Renal cortical epithelial cell (primary cell): ENCODE data around the gene PRR20G. TPM values are rescaled to one million over a fixed set of nuclear protein-coding genes. Genes with fewer than 3 reads are reported as not detected.

Experiments
- DNase-seq: peaks from one replicate; pipeline ENCODE4 v3.0.0-alpha.2; 2011; ENCODE audit warnings: low read depth
- total RNA-seq: library from RNA; depleted of rRNA; stranded (reverse); fragments of >200 nt; gene quantifications from 2 replicates; pipeline ENCODE4 v1.2.3, GENCODE V29; 2014

PRR20G gene
- total RNA-seq, 1 donor from 2014 or later: not detected

DNA sequence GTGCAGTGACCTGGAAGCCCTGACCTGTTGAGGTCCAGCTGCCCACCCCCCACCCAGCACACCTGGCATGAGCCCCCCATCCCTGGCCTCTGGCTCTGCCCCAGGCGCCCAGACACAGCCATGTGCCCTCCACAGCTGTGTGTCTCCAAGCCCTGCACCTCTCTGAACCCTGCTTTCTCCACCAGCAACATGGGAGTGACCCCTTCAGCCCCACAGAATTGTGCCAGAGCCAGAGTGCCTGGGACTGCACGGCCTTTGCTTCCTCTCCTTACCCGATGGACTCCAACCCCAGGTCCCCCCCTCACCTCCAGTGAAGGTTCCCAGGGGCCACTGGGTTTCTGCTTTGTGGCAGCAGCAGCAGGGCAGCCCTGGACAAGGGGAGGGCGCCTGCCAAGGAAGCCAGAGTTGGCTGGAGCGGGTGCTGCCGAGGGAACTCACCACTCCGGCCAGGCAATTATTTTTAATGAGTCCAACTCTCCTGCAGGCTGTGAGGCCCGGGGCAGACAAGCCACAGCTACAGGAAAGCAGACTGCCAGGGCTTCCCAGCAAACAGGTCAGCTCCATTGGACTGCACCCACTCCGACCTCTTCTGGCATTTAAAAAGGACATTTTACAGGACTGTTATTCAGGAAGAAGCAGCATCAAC lies 24.1 kb downstream of the PRR20G start:
- peak; percentile 13 for DNase-seq

- DNase-seq: no peak
Measured at GRCh38 chr3:127263037-127263436, 24.8 kb downstream of the PRR20G start.

- DNase-seq: no peak
Measured at GRCh38 chr3:127262533-127262932, 25.3 kb downstream of the PRR20G start.

DNA sequence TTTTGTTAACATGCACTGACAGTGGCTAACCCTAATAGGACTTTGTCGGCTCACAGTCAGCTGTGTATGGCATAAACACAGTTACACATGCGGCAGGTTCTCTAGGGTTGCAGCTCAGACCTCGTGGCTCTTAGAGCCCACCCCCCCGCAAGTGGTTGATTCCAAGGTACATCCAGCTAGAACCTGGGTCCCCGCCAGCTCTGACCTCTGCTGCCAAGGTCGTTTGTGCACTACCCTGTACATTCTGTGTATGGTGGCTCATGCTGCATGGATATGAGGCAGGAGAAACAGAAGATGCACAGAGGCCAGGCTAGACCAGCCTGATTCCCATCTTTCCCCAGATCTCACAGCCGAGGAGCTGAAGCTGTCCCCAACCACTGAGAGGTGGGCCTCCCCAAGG lies 25.9 kb downstream of the PRR20G start:
- no peak for DNase-seq

DNA sequence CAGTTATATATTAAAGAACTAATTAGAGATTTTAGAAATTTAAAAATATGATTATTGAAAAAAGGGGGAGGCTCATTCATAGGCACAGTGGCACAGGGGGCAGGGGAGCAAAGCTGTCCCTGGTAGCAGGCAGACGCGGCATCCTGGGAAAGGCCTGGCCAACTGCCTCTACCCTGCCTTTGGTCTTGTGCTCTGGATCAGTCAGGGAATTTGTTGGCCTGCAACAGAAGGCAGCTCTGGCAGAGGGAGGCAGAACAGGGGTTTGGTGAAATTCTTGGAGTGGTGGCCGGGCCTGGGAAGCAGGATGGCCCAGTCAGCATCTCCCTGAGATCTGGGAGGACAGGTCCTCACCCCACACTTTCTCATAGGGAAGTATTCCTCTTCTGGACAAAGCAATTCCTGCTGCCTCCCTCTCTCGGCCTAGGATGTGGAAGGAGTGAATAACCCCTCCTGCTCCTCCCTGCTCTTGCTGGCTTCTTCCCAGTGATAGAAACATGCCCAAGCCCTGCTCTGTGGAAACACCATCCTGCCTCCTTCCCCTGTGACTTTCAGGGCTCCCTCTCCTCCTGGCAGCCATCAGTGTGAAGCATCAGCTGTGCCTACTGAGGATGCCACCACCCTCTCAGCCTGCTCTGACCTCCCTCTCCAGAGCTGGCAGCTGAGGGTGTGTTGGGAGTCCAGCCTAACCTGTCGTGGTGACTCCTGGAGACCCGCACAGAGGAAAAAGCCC lies 26.9 kb downstream of the PRR20G start:
- no peak for DNase-seq

DNA sequence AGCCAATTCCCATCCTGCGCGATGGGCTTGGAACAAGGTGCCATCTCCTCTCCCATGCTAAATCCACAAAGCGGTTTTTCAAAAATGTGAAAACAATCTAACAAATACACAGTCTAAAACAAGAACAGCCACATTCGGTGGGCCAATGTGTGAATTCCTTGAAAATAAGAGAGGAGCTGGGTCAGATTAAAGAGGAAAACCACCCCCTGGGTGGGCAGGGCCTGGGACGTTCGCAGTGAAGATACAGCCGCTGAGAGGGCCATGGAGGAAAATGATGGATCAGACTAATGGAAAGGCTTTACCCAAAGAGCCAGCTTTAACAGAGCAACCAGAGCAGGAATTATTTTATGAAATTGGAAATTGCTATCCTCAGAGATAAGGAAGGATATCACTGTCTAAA lies 27.4 kb downstream of the PRR20G start:
- no peak for DNase-seq

DNA sequence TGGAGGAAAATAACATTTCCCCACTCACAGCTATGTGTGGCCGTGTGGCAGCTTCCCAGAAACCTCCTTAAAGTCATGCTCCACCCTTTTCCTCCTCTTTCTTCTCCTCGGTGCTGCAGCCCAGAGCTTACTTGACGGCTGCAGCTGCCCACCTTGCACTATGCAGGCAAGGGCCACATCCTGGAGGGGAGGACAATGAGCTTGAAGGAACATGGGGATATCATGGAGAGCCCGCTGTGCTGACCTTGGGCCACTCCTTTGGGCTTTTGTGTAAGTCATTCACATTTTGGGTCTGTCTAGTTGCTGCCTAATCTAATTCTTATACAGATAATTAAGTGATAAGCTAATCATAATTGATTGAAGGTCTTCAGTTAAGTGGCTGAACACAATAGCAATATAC lies 28.0 kb downstream of the PRR20G start:
- no peak for DNase-seq

- no peak for DNase-seq
Measured at GRCh38 chr3:127258733-127259132, 29.1 kb downstream of the PRR20G start.

GRCh38 chr3:127257351-127257750 lies 30.5 kb downstream of the PRR20G start:
- DNase-seq: no peak

DNA sequence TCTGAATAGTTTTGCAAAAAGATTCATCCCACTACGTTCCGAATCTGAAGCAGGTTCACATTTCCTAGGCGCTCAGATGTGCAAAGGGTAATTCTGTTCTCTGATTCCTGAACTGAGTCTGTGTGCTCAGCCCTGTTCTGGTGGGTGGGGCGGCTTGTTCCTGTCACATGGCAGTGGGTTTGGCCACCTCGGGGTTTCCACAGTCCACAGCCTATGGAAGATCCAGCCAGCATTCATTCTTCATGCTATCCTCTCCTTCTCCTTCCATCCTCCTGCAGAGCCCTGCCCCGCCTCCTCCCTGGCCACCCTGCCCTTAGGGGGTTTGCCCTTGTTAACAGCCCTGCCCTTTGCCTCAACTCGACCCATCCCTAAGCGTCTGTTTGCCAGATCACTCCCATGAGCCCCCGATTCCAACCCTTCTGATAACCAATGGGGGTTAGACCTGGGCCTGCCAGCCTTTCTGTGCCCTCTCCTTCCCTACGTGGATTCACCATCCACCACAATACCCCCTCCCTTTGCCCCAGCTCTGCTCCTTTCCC lies 31.0 kb downstream of the PRR20G start:
- no peak for DNase-seq

- no peak for DNase-seq
Measured at GRCh38 chr3:127256138-127256537, 31.7 kb downstream of the PRR20G start.

DNA sequence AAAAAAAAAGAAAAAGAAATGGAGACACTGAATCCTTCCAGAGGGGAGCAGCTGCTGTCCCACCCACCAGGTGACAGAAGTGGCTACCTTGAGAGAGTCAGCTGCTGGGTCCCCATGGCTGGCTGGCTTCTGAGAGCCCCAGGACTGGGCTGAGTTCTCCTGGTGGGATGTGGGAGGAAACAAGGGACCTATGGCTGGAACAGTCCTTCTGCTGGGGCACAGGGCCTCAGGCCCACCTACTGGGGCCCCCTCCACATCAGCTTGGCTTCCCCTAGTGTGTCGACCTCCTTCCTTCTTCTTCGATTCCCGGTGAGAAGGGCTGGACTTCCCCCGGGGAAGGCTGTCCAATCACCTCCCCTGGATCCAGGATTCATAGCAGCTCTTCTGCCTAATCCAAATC lies 32.3 kb downstream of the PRR20G start:
- DNase-seq: no peak

DNA sequence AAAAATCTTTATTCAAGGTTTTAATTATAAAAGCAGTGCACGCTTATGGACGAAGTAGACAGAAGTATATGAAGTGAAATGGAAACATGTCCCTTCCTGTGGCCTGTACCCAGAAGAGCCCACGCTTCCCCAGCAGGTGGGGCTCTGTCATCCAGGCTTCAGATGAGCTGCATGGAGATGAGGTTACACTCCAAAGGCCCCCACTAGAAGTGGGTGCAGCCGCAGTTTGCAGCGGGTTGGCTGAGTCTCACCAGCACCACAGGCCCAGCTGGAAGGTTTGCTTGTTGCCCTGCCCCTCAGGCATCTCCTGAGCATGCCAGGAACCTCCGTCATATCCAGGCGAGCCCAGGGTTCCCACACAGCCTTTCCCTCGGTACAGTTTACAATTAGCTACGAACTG lies 33.1 kb downstream of the PRR20G start:
- DNase-seq: peak; percentile 14

DNA sequence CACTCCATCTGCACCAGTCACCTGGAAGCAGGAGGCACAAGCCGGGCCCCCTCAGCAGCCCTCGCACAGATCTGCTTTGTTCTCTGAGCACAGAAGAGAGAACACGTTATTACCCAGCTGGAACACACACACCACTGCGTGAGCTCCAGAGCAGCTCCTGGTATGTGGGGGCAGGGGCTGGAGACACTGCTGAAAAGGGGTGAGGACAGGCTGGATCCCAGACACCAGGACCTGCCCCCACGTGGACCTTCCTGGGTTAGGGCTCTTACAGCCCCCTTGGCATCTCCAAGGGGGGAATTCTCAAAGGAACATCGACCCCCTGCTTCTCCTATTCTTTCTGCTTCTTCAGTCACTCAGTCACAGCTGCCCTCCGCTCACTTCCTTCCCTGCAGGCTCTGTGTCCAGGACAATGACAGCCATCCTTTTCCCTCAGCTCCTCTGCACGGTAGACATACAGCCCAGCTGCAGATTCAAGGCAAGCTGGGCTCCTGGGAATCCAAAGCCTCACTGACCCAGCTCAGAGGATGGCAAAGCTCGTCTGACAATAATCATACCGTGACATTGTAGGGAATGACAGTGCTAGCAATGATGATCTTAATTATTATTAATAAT lies 33.7 kb downstream of the PRR20G start:
- no peak for DNase-seq

DNA sequence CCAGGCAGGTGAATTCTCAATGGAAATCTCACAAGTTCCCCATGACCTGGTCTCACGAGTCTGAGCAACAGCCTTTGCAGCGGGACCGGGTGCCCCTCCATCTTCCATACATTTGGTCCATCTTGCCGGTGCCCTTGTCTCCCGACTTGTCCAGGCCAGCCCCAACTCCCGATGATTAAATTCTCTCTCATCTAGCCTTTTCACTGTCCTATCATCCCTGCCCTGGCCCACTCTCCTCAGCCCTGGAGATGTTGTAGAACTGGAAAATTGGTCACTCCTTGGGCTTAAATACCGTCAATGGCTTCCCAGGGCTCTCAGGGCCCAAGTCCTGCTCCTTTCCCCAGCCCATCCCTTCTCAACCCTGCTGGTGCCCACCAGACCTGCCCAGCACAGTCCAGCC lies 34.4 kb downstream of the PRR20G start:
- DNase-seq: no peak

GRCh38 chr3:127252446-127252845 lies 35.4 kb downstream of the PRR20G start:
- DNase-seq: no peak

DNA sequence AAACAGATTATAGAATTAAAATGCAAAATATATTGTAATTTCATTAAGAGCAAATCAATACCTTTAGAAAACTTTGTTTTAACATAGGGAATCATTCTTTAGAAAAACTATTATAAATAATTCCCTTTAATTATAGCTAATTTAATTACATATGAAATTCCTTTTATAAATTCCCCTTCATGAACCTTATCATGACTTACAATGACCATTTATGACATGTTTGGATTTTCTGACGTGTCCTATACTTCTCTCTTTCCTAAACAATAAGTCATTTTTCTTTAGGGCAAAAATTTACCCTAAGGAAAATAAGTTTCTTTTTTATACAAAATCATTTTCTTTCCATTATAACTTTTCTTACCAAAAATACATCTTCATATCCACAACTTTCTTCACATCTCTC lies 37.8 kb downstream of the PRR20G start:
- no peak for DNase-seq

DNA sequence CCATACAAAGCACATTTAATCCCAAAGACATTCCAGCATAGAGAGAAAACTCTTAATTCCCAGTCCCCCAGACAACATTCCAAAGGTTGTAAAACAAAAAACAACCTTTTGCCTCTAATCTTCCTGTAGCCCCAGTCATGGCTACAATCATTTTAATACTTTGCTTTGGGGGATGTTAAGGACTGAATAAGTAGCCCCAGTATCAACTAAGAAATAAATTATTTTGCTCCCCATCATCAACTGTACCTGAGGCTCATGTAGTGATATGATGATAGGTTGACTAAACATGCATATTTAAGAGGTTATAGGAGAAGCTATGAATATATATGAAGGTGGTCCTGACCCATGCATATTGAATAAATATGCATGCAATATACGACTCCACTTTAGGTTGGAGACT lies 40.6 kb downstream of the PRR20G start:
- DNase-seq: no peak

- no peak for DNase-seq
Measured at GRCh38 chr3:127238602-127239001, 49.2 kb downstream of the PRR20G start.

DNA sequence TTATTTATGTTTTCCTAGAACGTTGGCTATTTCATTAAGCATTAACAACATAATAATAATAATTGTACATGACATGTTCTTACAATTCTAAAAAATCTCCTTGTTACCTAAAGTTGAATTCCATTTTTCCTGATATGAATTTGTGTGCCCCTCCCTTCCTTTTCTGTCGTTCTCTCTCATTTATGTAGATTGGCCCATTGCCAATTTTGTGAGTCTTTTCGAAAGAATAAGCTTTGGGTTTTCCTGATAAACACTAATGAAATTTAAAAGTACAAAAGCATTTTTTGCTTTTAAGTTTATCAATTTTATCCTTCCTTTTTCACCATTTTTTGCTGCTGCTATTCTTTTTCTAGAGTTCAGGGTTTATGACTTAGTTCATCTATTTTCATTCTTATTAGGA lies 50.0 kb downstream of the PRR20G start:
- DNase-seq: no peak

DNA sequence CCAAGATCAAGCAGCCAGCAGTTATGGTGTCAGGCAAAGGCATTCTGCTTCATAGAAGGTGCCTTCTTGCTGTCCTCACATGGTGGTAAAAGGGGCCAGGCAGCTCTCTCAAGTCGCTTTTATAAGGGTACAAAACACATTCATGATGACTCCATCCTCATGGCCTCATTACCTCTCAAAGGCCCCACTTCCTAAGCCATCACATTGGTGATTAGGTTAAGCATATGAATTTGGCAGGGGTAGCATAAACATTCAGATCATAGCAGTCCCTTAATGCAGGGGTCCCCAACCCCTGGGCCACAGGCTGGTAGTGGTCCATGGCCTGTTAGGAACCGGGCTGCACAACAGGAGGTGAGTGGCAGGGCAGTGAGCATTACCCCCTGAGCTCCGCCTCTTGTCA lies 52.1 kb downstream of the PRR20G start:
- no peak for DNase-seq

DNA sequence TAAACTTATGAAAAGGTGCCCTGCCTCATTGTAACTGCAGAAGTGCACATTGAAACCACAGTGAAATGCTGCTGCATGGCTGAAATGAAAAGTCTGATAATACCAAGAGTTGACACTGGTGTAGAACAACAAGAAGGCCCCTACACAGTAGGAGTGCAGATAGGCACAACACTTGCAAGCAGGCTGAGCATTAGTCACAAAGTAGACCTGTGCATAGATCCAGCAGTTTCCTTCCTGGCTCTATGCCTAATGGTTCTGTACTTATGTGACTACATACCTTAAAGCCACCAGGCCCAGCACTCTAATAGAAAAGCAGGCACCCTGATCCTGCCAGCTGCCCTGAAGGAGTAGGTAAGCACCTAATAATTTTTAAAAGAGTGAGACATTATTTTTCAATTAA lies 53.1 kb downstream of the PRR20G start:
- DNase-seq: peak; percentile 35
